A549 treated with RU486 at 1 μM for 4 hours (cell line): Measurements from ENCODE around the gene C2orf66. TPM values are rescaled to one million over a fixed set of nuclear protein-coding genes. Genes with fewer than 3 reads are reported as not detected.

ENCODE experiments used
- total RNA-seq: library from RNA; stranded (reverse); fragments of 200-300 nt; extraction: Qiagen RNA extraction; gene quantifications from 5 replicates; pipeline ENCODE4 v1.2.3, GENCODE V29; 2022; ENCODE audit warnings: low read depth

Gene C2orf66
- 0.07 to 0.19 TPM (median 0.13 TPM) in 3 of 5 replicates, not detected in the others for total RNA-seq

GRCh38 chr2:196809260-196809659, at the start of gene C2orf66:
TSS of gene C2orf66 (minus strand) at chr2:196809355. CDS start at chr2:196809336, 19 bp downstream.

Other genes with a start within 250 kb of the C2orf66 start
- gene HECW2, start 215.8 kb downstream of the C2orf66 start, total RNA-seq = 1.6 to 2.3 TPM (median 2.0 TPM) in 5 replicates
- gene CCDC150, start 169.6 kb downstream of the C2orf66 start, total RNA-seq = 2.8 to 5.7 TPM (median 4.7 TPM) in 5 replicates
- 17.1 to 20.5 TPM (median 18.8 TPM) in 5 replicates for gene GTF3C3, start 9.7 kb downstream of the C2orf66 start, total RNA-seq
- 1.1 to 3.3 TPM (median 2.9 TPM) in 5 replicates for gene PGAP1, start 117.4 kb upstream of the C2orf66 start, total RNA-seq